NB4 (cell line): Measurements from ENCODE around the gene VPS35L.
"Not testable (repeated sequence)": the region's sequence is repeated elsewhere in the genome, so short reads cannot be mapped to it uniquely, and the experiment has no call there.

Experiments used
- DNase-seq: peaks from one replicate; pipeline ENCODE4 v3.0.0; 2010; ENCODE audit warnings: low read depth
- H3K4me3 ChIP-seq: one replicate; pipeline ENCODE4 v1.5.1; 2011; ENCODE audit warnings: mild to moderate bottlenecking, low read depth, low read length, moderate library complexity
- MYC ChIP-seq: IDR thresholded peaks from 2 replicates; pipeline ENCODE4 v1.6.1; 2011; ENCODE audit warnings: low read depth, low read length
- POLR2A ChIP-seq: IDR thresholded peaks from 2 replicates; pipeline ENCODE4 v1.6.1; 2011; ENCODE audit warnings: mild to moderate bottlenecking; ENCODE audit not compliant: insufficient read length; ENCODE audit errors: extremely low read depth
- TF ChIP-seq, protein P1 (sequence below): IDR thresholded peaks from 2 replicates; pipeline ENCODE4 v1.6.1; 2011; ENCODE audit warnings: low read depth, low read length
- TF ChIP-seq, protein P2 (sequence below): IDR thresholded peaks from one replicate; pipeline ENCODE4 v1.5.1; 2012; ENCODE audit warnings: low read depth, low read length

Gene VPS35L

DNA sequence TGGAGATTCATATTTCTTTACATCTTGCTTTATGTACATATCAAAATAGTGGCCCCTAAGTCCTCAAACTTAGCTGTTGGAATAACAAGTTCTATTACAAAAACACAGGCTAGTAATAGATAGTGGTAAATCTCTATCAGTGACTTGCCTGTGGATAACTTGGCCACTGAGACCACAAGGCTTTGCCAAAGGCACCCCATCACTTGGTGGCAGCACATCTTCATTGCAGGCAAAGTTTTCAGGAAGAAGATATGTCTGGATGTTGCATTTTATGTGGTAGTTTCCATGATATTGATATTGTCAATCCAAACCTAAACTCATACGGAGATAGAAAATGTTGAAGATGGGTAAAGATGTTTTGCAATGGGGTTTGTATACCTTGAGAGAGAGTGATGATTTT, 104.1 kb downstream of the VPS35L start:
- TF ChIP-seq, protein P1, sequence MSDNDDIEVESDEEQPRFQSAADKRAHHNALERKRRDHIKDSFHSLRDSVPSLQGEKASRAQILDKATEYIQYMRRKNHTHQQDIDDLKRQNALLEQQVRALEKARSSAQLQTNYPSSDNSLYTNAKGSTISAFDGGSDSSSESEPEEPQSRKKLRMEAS = no peak
- TF ChIP-seq, protein P2, sequence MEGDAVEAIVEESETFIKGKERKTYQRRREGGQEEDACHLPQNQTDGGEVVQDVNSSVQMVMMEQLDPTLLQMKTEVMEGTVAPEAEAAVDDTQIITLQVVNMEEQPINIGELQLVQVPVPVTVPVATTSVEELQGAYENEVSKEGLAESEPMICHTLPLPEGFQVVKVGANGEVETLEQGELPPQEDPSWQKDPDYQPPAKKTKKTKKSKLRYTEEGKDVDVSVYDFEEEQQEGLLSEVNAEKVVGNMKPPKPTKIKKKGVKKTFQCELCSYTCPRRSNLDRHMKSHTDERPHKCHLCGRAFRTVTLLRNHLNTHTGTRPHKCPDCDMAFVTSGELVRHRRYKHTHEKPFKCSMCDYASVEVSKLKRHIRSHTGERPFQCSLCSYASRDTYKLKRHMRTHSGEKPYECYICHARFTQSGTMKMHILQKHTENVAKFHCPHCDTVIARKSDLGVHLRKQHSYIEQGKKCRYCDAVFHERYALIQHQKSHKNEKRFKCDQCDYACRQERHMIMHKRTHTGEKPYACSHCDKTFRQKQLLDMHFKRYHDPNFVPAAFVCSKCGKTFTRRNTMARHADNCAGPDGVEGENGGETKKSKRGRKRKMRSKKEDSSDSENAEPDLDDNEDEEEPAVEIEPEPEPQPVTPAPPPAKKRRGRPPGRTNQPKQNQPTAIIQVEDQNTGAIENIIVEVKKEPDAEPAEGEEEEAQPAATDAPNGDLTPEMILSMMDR = no peak
- no peak for TF ChIP-seq POLR2A
- no peak for TF ChIP-seq MYC
- no peak overlapping the region for H3K4me3 ChIP-seq
- DNase-seq = no peak

DNA sequence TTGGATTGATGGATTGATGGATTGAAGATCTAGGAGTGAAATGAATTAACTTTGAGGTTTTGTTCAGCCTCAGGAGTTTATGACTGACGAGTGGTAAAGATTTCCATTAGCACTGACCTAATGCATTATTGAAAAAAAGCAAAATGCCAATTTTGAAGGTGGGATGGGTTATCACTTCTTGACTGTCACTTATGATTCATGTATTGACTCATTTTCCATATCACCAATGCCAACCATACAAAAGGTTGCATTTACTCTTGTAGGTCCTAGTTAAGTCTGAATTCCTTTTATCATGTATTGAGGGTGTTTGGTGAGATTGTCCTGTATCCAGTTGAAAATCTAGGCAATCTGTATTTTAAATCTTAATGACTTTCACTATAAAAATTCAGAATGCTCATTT, 104.9 kb downstream of the VPS35L start:
- DNase-seq = no peak
- no peak overlapping the region for H3K4me3 ChIP-seq
- TF ChIP-seq POLR2A = no peak
- TF ChIP-seq, protein P1 = no peak
- TF ChIP-seq, protein P2 = no peak
- TF ChIP-seq MYC = no peak

DNA sequence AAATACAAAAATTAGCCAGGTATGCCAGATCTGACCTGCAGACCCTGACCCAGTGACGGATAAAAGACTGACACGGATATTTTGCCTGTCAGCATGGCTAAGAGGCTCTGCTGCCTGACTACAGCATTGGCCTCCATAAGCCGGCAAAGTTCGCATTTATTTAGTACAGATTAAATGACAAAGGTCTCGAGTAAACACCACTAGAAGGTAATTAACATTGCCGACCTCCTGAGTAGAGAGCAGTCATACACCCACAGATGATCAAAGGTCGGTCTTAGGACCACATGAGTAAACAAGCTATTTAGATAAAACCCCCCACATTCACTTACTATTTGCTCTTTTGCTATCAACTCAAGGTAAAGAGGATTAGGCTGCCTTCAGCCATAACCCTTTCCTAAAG, 106.8 kb downstream of the VPS35L start:
- no peak overlapping the region for H3K4me3 ChIP-seq
- DNase-seq = no peak
- TF ChIP-seq MYC (no peak), POLR2A (no peak)
- TF ChIP-seq, protein P1 = no peak

DNA sequence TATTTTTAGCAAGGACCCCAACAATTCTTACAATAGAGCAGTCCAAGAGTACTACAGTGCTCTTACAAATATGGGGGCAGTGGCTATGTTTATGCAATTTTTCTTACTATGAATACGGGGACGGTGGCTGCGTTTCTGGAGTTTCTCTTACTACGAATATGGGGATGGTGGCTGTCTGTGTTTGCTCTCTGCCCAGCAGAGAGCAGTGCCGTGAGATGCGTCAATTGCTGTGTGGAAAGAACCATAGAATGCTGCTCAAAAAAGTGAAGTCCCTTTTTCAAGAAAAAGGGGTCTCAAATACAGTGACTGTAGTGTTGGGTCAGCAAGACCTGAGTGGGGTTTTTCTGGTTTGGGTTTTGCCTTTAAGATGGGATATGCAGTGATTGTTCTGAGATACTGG, 108.7 kb downstream of the VPS35L start:
- H3K4me3 ChIP-seq = no peak overlapping the region
- TF ChIP-seq, protein P2 = no peak
- TF ChIP-seq MYC = no peak
- TF ChIP-seq, protein P1 = no peak
- no peak for DNase-seq

DNA sequence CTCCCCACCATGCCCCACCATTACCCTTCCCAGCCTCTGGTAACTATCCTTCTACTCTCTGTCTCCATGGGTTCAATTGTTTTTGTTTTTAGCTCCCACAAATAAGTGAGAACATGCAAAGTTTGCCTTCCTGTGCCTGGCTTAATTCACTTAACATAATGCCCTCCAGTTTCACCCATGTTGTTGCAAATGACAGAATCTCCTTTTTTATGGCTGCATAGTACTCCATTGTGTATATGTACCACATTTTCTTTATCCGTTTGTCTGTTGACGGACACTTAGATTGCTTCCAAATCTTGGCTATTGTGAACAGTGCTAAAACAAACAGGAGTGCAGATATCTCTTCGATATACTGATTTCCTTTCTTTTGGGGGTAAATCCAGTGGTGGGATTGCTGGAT, 109.8 kb downstream of the VPS35L start:
- not testable (repeated sequence) for H3K4me3 ChIP-seq, DNase-seq

DNA sequence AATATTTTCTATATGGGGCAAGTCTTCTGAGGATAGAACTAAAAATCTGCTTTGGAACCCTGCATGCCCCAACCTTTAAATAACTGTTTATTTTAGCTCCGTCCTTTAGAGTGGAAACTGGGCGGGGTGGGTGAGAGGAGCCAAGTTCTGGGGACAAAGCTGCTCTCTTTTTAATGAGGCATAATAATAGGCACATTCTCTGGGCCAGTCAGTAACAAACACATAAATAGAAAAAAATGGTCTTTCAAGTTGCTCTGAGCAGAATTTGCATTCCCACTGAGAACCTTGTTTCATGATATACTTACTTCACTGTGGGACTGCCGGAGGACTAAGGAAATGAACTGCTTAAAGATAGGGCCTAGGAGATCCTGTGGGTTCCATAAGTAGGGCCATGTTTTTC, 111.0 kb downstream of the VPS35L start:
- DNase-seq = no peak
- TF ChIP-seq MYC = no peak
- TF ChIP-seq, protein P1 = no peak
- TF ChIP-seq POLR2A = no peak
- TF ChIP-seq, protein P2 = no peak
- no peak overlapping the region for H3K4me3 ChIP-seq

DNA sequence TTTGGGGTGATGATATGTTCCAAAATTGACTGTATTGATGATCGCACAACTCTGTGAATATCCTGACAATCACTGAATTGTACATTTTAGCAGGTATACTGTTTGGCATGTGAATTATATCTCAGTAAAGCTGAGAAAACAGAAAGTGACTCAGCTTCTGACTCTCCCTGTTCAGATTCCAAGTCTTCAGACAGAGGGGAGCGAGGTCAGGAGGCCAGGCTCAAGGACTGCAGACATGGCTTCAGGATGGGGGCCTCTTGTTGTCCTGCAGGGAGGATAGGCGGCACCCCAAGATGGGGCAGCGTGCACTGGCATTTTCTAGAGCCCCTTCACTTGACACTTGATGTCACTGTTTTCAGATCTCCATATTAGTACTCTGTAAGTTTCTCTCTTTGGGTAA, 116.9 kb downstream of the VPS35L start:
- no peak for DNase-seq
- TF ChIP-seq, protein P2 = no peak
- TF ChIP-seq POLR2A (no peak), MYC (no peak)
- TF ChIP-seq, protein P1 = no peak
- H3K4me3 ChIP-seq = no peak overlapping the region
